K562 (cell line): ENCODE results near the gene TUBD1. TPM values are rescaled to one million over a fixed set of nuclear protein-coding genes. Genes with fewer than 3 reads are reported as not detected.

ENCODE experiments used
- KAT7 ChIP-seq: sonication (generic); formaldehyde crosslinking; IDR thresholded peaks from 2 replicates; pipeline ENCODE4 v1.8.0; 2022; ENCODE audit warnings: missing genetic modification reagents, mild to moderate bottlenecking, borderline replicate concordance
- MEF2A ChIP-seq: IDR thresholded peaks from 2 replicates; pipeline ENCODE4 v1.6.1; 2011; ENCODE audit warnings: low read depth, mild to moderate bottlenecking, low read length, moderate library complexity; ENCODE audit not compliant: control insufficient read depth
- POLR2G ChIP-seq: fragments of 200-400 bp; formaldehyde crosslinking; IDR thresholded peaks from 2 replicates; pipeline ENCODE4 v1.6.1; 2017; ENCODE audit warnings: low read depth, mild to moderate bottlenecking, antibody characterized with exemption, low read length, moderate library complexity
- RREB1 ChIP-seq: fragments of 250-450 bp; sonication (Bioruptor Pico); IDR thresholded peaks from 2 replicates; pipeline ENCODE4 v1.4.0; 2020
- SMAD1 ChIP-seq: fragments of 150-350 bp; IDR thresholded peaks from 2 replicates; pipeline ENCODE4 v1.6.1; 2014; ENCODE audit warnings: low read length, low read depth; ENCODE audit not compliant: partially characterized antibody
- SNIP1 ChIP-seq: fragments of 450-650 bp; IDR thresholded peaks from 2 replicates; pipeline ENCODE4 v1.7.1; 2017; ENCODE audit warnings: low read depth, mild to moderate bottlenecking
- STAT6 ChIP-seq: sonication (generic); formaldehyde crosslinking; IDR thresholded peaks from 2 replicates; pipeline ENCODE4 v1.8.1; 2023; ENCODE audit warnings: mild to moderate bottlenecking, missing genetic modification reagents
- TCF15 ChIP-seq: fragments of 250-450 bp; sonication (Bioruptor Pico); IDR thresholded peaks from 2 replicates; pipeline ENCODE4 v1.8.0; 2022; ENCODE audit warnings: moderate library complexity, mild to moderate bottlenecking, inconsistent platforms
- ZNF668 ChIP-seq: fragments of 250-450 bp; sonication (Bioruptor Pico); IDR thresholded peaks from 2 replicates; pipeline ENCODE4 v1.8.0; 2022; ENCODE audit warnings: mild to moderate bottlenecking, inconsistent platforms
- polyA plus RNA-seq, 8 experiments: library from polyadenylated mRNA; depleted of rRNA in 4 of 8; stranded (reverse) in 5 of 8; unstranded in 3 of 8; fragments of >200 nt; fragmentation: Nextera tagmentation in 2 of 8; fragmentation: Illumina TruSeq in 1 of 8; extraction: Ambion mirVana in 2 of 8; extraction: Trizol in 1 of 8; gene quantifications; 2 replicates each; pipeline versions ENCODE4 v1.2.1 to v1.2.3, GENCODE V29; 2011 to 2014; ENCODE audit warnings: inconsistent platforms in 1 of 8, missing spikeins in 1 of 8
- total RNA-seq, 7 experiments: library from RNA; depleted of rRNA in 6 of 7; stranded (reverse); fragments of >200 nt in 6 of 7; fragmentation: Illumina TruSeq in 2 of 7; extraction: Trizol in 2 of 7; gene quantifications; 2 replicates each; pipeline versions ENCODE4 v1.2.1 to v1.2.3, GENCODE V29; 2011 to 2021; ENCODE audit warnings: low replicate concordance in 1 of 7

The TUBD1 gene
- total and polyA plus RNA-seq, 9 of the 15 experiments (the other 6 are each of a cell fraction or from before 2014, with no cell fraction given): 10.8 to 35.3 (median 17.9) TPM

GRCh38 chr17:59842901-59843652 lies 49.7 kb downstream of the TUBD1 start (continued):
- TF ChIP-seq MEF2A (no peak), SNIP1 (no peak), STAT6 (CRISPR knock-in tag) (no peak), SMAD1 (no peak), KAT7 (CRISPR knock-in tag) (no peak), POLR2G (peak; percentile 76), ZNF668 (CRISPR knock-in tag) (0 out of 2 replicates have a peak, but pooled peaks have one; percentile 42), RREB1 (CRISPR knock-in tag) (no peak), TCF15 (CRISPR knock-in tag) (peak; percentile 10; the same call in 1 of the 2 replicates)
